ENCODE results near the gene SLITRK1. TPM values are rescaled to one million over a fixed set of nuclear protein-coding genes. Genes with fewer than 3 reads are reported as not detected.

SLITRK1 gene
- polyA plus RNA-seq, 1 of the 3 experiments (the other 2 are of a cell fraction) = not detected

DNA sequence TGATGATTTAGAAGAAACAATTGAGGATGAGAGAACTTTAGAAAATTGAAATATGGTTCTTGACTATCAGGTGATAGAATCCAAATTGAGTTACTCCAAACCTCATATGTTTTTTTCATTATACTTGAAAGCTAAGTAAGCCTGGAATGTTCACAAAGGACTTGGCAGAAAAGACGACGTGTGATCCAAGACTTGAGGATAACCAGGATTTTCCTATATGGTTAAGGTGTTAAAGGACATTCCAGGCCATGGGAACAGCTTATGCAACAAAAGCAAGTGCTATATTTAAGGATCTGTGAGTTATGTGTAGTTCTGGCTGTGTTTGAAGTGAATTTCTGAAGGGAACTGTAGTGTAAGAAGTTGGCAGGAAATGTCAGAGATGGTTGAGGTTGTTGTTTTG, 52.5 kb downstream of the SLITRK1 start (continued):
- TF ChIP-seq, protein P1, sequence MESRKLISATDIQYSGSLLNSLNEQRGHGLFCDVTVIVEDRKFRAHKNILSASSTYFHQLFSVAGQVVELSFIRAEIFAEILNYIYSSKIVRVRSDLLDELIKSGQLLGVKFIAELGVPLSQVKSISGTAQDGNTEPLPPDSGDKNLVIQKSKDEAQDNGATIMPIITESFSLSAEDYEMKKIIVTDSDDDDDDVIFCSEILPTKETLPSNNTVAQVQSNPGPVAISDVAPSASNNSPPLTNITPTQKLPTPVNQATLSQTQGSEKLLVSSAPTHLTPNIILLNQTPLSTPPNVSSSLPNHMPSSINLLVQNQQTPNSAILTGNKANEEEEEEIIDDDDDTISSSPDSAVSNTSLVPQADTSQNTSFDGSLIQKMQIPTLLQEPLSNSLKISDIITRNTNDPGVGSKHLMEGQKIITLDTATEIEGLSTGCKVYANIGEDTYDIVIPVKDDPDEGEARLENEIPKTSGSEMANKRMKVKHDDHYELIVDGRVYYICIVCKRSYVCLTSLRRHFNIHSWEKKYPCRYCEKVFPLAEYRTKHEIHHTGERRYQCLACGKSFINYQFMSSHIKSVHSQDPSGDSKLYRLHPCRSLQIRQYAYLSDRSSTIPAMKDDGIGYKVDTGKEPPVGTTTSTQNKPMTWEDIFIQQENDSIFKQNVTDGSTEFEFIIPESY (IDR thresholded peaks at IDR 0.05; ENCODE audit: borderline replicate concordance, low read depth) = no peak
- TF ChIP-seq, protein P2, sequence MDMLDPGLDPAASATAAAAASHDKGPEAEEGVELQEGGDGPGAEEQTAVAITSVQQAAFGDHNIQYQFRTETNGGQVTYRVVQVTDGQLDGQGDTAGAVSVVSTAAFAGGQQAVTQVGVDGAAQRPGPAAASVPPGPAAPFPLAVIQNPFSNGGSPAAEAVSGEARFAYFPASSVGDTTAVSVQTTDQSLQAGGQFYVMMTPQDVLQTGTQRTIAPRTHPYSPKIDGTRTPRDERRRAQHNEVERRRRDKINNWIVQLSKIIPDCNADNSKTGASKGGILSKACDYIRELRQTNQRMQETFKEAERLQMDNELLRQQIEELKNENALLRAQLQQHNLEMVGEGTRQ (IDR thresholded peaks at IDR 0.05; ENCODE audit: borderline replicate concordance, low read depth, low read length) = no peak
- TF ChIP-seq NRF1 (IDR thresholded peaks at IDR 0.05; ENCODE audit: low read depth, low read length) = no peak
- no peak for TF ChIP-seq RCOR1 (IDR thresholded peaks at IDR 0.05; ENCODE audit: low read length)
- no peak for TF ChIP-seq YY1 (IDR thresholded peaks at IDR 0.05; ENCODE audit: low read depth)
- TF ChIP-seq SMC3 (IDR thresholded peaks at IDR 0.05; ENCODE audit: low read depth, low read length) = no peak
- TF ChIP-seq, protein P3, sequence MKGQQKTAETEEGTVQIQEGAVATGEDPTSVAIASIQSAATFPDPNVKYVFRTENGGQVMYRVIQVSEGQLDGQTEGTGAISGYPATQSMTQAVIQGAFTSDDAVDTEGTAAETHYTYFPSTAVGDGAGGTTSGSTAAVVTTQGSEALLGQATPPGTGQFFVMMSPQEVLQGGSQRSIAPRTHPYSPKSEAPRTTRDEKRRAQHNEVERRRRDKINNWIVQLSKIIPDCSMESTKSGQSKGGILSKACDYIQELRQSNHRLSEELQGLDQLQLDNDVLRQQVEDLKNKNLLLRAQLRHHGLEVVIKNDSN (IDR thresholded peaks at IDR 0.05; ENCODE audit: borderline replicate concordance, low read depth) = no peak
- TF ChIP-seq FOXJ3 (CRISPR knock-in tag; IDR thresholded peaks at IDR 0.05) = no peak
- TF ChIP-seq MXI1 (IDR thresholded peaks at IDR 0.05; ENCODE audit: low read depth, low read length) = no peak
- no peak for TF ChIP-seq NFIC (IDR thresholded peaks at IDR 0.05; ENCODE audit: borderline replicate concordance)
- TF ChIP-seq, protein P4, sequence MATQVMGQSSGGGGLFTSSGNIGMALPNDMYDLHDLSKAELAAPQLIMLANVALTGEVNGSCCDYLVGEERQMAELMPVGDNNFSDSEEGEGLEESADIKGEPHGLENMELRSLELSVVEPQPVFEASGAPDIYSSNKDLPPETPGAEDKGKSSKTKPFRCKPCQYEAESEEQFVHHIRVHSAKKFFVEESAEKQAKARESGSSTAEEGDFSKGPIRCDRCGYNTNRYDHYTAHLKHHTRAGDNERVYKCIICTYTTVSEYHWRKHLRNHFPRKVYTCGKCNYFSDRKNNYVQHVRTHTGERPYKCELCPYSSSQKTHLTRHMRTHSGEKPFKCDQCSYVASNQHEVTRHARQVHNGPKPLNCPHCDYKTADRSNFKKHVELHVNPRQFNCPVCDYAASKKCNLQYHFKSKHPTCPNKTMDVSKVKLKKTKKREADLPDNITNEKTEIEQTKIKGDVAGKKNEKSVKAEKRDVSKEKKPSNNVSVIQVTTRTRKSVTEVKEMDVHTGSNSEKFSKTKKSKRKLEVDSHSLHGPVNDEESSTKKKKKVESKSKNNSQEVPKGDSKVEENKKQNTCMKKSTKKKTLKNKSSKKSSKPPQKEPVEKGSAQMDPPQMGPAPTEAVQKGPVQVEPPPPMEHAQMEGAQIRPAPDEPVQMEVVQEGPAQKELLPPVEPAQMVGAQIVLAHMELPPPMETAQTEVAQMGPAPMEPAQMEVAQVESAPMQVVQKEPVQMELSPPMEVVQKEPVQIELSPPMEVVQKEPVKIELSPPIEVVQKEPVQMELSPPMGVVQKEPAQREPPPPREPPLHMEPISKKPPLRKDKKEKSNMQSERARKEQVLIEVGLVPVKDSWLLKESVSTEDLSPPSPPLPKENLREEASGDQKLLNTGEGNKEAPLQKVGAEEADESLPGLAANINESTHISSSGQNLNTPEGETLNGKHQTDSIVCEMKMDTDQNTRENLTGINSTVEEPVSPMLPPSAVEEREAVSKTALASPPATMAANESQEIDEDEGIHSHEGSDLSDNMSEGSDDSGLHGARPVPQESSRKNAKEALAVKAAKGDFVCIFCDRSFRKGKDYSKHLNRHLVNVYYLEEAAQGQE (IDR thresholded peaks at IDR 0.05; ENCODE audit: low read depth, low read length) = no peak

DNA sequence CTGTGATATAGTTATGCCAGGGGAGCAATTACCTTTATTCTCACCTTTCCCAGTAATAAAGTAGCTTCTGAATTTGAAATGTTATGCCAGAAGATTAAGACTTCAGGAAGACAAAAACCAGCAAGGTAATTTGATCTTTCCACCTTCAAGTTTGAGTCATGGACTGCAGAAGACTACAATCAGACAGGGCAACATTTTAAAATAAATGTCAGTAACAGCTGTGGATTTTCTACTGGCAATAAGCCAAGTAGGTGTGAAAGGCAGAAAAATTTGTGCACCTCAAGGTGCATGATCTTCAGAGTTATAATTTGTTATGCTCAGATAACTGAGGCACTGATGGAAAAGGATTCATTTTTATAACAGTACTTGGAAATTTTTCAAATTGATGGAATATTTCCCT, 54.9 kb downstream of the SLITRK1 start:
- no peaks in the 10 kb centered on the region for H3F3A ChIP-seq (replicated peaks; ENCODE audit: insufficient read depth)
- CTCF ChIA-PET = no interaction called here

More for the DNA sequence above, 54.9 kb downstream of the SLITRK1 start:
- no peak overlapping the region; a peak in 1 of 4 replicates for H3K27ac ChIP-seq (ENCODE audit: low read depth in 2 of 2, low read length in 1 of 2)
- no peaks in the 10 kb centered on the region; a peak in 1 of 4 replicates for H3K4me1 ChIP-seq (ENCODE audit: control insufficient read depth in 1 of 2, insufficient read depth in 2 of 2, low read depth in 1 of 2, low read length in 1 of 2)
- H3K9me3 ChIP-seq = no peaks in the 10 kb centered on the region
- H3K9me2 ChIP-seq = no peaks in the 10 kb centered on the region
- DNase-seq = no peak
- no peak overlapping the region for H3K9ac ChIP-seq
- TF ChIP-seq, protein P4 (IDR thresholded peaks at IDR 0.05; ENCODE audit: low read depth, low read length) = no peak
- no peak for TF ChIP-seq EP300 (IDR thresholded peaks at IDR 0.05; ENCODE audit: borderline replicate concordance in 1 of 2, low read depth in 1 of 2, low read length in 1 of 2)
- TF ChIP-seq GATA2 (CRISPR knock-in tag; IDR thresholded peaks at IDR 0.05) = no peak
- TF ChIP-seq FOSL2 (IDR thresholded peaks at IDR 0.05; ENCODE audit: borderline replicate concordance, low read depth) = no peak
- no peak for TF ChIP-seq ELF1 (IDR thresholded peaks at IDR 0.05)
- TF ChIP-seq, protein P3 (IDR thresholded peaks at IDR 0.05; ENCODE audit: borderline replicate concordance, low read depth) = no peak
- TF ChIP-seq RCOR1 (IDR thresholded peaks at IDR 0.05; ENCODE audit: low read length) = no peak
- no peak for TF ChIP-seq POLR2AphosphoS5 (IDR thresholded peaks at IDR 0.05; ENCODE audit: low read depth, low read length)
- no peak for TF ChIP-seq GABPA (IDR thresholded peaks at IDR 0.05; ENCODE audit: low read depth)
- TF ChIP-seq, protein P5, sequence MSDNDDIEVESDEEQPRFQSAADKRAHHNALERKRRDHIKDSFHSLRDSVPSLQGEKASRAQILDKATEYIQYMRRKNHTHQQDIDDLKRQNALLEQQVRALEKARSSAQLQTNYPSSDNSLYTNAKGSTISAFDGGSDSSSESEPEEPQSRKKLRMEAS (IDR thresholded peaks at IDR 0.05; ENCODE audit: low read depth) = no peak
- TF ChIP-seq SMC3 (IDR thresholded peaks at IDR 0.05; ENCODE audit: low read depth, low read length) = no peak
- no peak for TF ChIP-seq JUND (IDR thresholded peaks at IDR 0.05)
- no peak for TF ChIP-seq TCF12 (IDR thresholded peaks at IDR 0.05)
- TF ChIP-seq NRF1 (IDR thresholded peaks at IDR 0.05; ENCODE audit: low read depth, low read length) = no peak
- H3K4me3 ChIP-seq (ENCODE audit: low read depth in 2 of 2, low read length in 1 of 2) = no peak overlapping the region
- H3K27me3 ChIP-seq (ENCODE audit: insufficient read depth) = 0 out of 2 replicates have a peak, but pooled peaks cover 3% of the 10 kb centered on the region
- no peak overlapping the region for H3K4me2 ChIP-seq
- no peak overlapping the region for H2AFZ ChIP-seq (ENCODE audit: low read depth)
- H4K20me1 ChIP-seq (ENCODE audit: insufficient read depth) = no peaks in the 10 kb centered on the region
- no peaks in the 10 kb centered on the region for H3K79me2 ChIP-seq (ENCODE audit: insufficient read depth)
- H3K36me3 ChIP-seq (replicated peaks in 1 of 2; ENCODE audit: control insufficient read depth in 1 of 2, insufficient read depth in 2 of 2, low read length in 1 of 2) = no peaks in the 10 kb centered on the region
- POLR2A ChIA-PET = no interaction called here

All from SK-N-SH (cell line).